ENCODE measurements around the gene SRMS.

- TF ChIP-seq CTCF (IDR thresholded peaks at IDR 0.05; ENCODE audit: low read depth, low read length) (no peak), EZH2phosphoT487 (IDR thresholded peaks at IDR 0.05; ENCODE audit: low read depth) (no peak)
Measured at GRCh38 chr20:63492518-63492917, 55.0 kb downstream of the SRMS start.

Measured in OCI-LY3 (cell line).